HG03354 (cell line): ENCODE measurements around the gene KMT2E.
"Not testable (repeated sequence)": the region's sequence is repeated elsewhere in the genome, so short reads cannot be mapped to it uniquely, and the experiment has no call there.

Source experiments
- ATAC-seq: cut with Tn5 transposase; IDR thresholded peaks from one replicate; pipeline ENCODE4 v1.9.1; 2021; ENCODE audit warnings: mild to moderate bottlenecking; ENCODE audit not compliant: unreplicated experiment, poor library complexity, severe bottlenecking

KMT2E gene

DNA sequence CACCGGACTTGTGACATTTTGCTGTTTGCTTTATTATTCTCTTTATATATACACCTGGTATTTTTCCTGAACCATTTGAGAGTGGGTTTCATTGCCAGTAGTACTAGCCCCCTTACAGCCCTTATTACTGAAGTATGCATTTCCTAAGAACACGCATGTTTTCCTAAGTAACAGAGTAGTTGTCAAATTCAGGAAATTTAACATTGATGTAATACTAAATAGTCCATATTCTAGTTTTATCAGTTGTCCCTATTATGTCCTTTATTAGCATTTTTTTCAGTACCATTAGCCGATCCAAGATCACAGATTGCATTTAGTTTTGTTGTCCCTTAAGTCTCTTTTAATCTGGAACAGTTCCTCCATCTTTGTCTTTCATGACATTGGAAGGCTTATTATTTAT is 8.0 kb downstream of the KMT2E start:
- ATAC-seq = no peak

DNA sequence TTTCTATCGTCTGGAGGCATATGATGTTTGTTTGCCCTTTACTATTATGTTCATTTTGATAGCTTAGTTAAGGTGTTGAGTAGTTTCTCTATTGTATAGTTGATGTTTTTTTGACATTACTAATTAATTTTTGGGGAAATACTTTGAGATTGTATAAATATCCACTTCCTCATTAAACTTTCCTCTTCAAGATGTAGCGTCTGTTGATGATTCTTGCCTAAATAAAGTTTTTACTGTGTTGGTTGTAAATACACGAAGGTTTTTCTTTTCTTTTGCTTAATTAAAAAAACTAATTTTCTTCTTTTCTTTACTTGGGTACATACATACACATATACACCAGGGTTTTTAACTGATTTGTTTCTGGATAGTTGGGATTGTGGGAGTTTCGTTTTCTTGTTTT is 8.5 kb downstream of the KMT2E start:
- ATAC-seq = no peak

DNA sequence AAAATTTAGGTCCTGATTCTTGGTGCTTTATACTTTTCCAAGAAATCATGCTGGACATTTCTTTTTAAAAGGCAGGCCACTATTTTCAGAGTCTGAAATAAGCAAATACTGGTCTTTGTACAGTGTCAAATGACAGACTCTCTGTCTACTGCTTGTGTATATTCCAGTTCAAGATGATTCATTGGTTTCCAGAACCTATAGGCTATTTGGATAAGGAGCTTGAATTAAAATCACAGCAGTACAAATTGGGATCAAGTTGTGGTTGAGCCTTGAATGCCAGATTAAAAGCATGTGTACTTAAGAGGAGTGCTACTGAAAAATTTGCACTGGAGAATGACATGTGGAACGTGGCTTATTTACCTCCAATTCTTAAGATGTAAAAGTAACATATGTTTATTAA is 10.7 kb downstream of the KMT2E start:
- no peak for ATAC-seq

DNA sequence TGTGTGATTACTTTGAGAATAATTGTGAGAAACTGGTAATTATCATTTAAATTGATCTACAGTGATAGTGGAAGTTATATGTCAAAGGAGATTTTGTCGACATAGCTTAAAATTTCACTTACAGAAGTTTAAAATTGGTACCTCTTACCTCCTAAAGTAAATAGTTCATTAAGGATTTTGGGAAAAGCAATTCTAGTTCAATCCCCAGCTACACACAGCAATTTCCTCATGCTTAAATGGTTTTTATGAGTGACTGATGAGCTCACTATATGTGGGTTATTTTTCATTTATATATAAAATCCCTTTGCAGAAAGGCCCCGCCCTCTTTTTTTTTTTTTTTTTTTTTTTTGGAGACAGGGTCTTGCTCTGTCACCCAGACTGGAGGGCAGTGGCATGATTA is 12.7 kb downstream of the KMT2E start:
- ATAC-seq = no peak

DNA sequence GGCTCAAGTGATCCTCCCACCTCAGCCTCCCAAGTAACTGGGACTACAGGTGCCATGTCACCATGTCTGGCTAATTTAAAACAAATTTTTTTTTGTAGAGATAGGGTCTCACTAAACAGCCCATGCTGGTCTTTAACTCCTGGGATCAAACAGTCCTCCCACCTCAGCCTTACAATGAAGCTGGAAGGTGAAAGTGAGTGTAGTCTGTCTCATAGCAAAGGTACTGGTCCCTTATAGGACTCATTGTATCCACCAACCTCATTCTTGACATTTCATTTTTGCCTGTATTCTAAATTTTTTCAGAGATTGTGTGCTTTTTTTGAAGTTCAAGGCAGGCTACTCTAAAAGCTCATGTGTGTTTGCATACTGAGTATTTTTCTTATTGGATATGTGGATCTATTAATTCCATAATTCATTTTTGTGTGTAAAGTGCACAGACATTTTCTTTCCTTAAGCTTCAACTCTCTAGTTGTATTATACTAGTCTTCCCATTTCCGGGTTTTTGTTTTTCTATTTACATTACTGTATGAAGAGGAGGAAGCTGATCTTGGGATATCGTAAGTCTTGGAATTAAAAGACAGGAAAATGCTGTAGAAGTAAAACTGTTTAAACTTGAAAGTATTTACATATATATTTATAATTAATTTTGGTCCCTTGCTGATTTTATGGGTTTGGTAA is 13.3 kb downstream of the KMT2E start:
- ATAC-seq = no peak

DNA sequence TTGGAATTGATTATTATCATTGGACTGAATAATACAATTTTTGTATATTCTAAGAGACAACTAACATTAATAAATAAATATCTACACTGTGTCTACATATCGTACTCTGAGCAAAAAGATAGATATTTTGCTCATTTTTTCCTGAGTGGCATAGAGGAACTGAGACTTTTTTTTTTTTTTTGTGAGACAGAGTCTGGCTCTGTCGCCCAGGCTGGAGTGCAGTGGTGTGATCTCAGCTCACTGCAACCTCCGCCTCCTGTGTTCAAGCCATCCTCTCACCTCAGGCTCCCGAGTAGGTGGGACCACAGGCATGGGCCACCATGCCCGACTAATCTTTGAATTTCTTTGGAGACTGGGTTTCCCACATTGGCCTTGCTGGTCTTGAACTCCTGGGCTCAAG is 14.0 kb downstream of the KMT2E start:
- ATAC-seq = no peak

DNA sequence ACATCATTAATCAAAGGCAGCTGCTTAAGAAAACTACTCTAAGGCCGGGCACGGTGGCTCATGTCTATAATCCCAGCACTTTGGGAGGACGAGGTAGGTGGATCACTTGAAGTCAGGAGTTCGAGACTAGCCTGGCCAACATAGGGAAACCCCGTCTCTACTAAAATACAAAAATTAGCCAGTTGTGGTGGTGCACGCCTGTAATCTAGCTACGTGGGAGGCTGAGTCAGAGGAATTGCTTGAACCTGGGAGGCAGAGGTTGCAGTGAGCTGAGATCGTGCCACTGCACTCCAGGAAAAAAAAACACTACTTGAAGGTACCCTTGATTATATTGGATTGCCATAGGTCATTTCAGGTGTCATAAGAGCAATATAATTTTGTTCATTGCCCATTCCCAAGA is 14.9 kb downstream of the KMT2E start:
- ATAC-seq = not testable (repeated sequence)

DNA sequence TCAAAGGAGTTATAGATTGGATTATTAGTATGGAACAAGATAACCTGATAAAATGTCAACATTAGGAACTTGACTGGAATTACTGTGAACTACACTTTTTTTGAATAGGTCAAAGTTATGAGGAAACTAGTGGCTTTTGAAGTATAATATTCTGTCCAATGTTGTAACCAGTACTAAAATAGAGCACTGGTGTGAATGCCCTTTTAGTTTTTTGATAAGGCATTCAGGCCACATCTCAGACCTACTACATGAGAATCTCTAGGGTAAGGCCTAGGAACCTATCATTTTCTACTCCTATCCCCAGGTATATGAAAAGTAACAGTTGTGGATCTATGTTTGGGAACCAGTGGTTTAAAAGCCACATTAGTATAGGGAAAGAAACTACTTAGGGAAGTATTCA is 16.4 kb downstream of the KMT2E start:
- no peak for ATAC-seq

DNA sequence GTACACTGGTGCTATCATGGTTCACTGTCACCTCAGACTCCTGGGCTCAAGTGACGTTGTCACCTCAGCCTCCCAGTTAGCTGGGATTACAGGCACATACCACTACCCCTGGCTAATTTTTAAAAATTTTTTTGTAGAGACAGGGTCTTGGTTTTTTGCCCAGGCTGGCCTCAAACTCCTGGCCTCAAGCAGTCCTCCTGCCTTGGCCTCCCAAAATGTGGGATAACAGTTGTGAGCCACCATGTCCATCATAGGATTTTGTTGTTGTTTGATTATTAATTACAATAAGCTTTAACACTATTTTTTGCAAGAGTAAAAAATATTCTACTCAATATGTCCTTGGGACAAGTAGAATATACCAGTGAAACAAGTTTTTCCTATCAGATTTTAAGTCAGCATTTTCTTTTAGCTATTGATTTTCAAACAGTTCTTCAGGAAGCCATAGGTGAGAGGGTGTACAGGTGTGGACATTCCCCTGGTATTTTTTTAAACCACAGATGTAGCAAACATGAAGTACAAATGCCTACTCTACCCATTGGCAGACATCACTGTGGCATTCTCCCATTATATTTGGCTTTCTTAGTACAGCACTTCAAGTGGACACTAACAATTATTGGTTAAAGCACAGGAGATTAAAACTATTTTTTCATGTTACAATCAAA is 18.7 kb downstream of the KMT2E start:
- no peak for ATAC-seq

DNA sequence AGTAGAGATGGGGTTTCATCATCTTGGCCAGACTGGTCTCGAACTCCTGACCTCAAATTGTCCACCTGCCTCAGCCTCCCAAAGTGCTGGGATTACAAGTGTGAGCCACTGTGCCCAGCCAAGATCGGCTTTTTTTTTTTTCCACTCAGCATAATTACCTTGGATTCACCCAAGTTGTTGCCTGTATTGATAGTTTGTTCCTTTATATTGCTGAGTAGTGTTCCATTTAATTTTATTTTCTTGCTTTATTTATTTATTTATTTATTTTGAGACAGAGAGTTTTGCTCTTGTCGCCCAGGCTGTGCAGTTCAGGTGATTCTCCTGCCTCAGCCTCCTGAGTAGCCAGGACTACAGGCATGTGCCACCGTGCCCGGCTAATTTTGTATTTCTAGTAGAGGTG is 21.3 kb downstream of the KMT2E start:
- ATAC-seq = no peak

DNA sequence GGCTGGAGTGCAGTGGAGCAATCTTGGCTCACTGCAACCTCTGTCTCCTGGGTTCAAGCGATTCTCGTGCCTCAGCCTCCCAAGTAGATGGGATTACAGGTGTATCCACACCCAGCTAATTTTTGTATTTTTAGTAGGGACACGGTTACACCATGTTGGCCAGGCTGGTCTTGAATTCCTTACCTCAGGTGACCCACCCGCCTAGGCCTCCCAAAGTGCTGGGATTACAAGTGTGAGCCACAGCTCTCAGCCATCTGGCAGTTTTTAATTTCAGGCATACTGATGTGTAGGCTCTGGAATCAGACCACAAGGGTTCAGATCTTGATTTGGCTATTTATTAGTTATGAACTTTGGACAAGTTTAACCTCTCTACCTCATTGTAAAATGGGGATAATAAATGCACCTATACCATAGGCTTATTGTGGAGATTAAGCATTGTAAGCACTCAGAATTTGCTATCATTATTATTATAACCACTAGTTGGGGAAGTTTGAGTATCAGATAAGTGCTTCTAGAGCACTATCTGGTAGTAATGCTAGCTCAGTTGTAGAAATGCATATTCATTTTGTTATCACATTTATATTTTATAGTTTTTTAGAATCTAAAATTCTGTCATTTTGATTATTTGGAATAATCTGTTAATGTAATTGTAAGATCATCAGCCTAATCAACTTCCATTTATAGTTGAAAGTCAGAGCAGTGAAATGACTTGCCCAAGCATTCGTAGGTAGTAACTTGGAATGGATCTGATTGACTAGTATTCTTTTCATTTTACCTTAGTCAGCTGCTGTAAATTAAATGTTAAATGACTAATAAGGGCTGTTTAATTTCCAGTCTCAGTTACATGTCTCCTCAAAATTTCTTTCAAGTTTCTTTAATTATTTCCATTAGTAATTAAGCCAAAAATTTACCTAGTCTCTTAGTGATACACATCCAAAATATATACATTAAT is 22.5 kb downstream of the KMT2E start:
- ATAC-seq = no peak

DNA sequence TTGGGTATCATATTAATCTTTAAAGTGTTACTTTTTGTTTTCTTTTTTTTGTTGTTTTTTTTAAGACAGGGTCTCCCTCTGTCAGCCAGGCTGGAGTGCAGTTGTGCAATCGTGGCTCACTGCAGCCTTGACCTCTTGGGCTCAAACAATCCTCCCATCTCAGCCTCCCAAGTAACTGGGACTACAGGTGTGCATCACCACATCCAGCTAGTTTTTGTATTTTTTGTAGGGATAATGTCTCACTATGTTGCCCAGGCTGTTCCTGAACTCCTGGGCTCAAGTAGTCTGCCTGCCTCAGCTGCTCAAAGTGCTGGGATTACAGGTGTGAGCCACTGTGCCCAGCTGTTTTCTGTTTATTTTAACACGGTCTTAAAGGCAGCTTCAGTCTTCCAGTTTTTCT is 23.3 kb downstream of the KMT2E start:
- no peak for ATAC-seq

DNA sequence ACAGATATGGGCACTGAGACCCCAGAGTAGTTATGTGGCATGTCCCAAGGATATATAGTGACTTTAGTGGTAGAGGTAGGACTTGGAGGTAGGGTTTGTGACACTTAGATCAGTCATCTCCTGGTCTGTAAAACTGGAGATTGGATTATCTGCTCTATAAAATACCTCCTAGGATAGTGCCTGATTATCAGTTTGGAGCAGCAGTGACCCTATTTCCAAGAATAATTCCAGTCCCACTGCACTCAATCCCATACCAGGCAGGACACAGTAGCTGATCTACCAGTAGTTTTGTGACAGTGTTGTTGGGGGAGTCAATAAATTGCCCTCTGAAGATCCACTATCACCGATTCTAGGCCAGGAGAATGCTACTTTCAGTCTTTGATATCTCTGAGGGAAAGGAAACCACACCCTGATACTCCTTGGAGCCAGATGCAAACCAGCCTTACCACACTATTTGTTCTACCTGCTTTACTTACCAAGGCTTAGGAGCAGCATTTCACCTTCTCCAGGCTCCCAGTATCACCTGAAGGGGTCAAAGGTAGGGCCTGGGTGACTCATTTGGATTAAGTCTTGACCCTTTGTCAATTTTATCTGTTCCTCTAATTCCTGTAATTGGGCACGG is 30.6 kb downstream of the KMT2E start:
- ATAC-seq = no peak

DNA sequence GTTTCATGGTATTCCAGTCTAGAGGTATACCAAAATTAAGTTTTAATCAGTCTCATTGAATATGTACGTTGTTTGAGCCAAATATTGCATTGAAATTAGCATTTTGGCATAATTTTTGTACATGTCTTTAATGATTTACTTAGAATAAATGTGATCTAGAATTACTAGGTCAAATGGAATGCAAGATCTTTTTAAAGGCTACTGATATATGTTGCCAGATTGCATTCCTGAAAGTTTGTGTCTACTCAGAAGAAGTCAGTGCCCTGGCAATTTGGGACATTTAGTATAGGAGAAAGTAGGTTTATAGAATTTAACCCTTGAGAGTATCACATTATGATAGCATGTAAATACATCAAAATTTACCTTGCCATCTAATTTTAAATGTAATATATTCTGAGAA is 32.4 kb downstream of the KMT2E start:
- no peak for ATAC-seq

DNA sequence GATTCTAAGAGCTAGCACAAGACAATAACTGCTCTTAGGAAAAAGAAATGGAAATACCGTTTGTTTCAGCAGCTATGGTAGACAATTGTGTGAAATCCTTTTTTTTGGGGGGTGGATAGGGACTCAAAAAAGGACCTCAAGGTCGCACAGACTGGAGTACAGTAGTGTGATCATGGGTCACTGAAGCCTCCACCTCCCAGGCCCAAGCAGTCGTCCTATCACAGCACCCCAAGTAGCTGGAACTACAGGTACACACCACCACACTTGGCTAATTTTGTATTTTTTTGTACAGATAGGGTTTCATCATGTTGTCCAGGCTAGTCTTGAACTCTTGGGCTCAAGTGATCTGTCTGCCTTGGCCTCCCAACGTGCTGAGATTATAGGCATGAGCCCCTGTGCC is 33.9 kb downstream of the KMT2E start:
- ATAC-seq = no peak

DNA sequence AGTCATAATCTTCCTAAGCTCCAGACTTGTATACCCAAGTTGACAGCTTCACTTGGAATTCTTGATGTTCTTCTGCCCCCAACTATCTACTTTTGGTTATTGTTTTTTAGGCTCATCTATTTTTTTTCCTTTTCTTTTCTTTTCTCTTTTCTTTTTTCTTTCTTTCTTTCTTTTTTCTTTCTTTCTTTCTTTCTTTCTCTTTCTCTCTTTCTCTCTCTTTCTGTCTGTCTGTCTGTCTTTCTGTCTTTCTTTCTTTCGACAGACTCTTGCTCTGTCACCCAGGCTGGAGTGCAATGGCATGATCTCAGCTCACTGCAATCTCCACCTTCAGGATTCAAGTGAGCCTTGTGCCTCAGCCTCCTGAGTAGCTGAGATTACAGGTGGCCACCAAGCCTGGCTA is 36.5 kb downstream of the KMT2E start:
- ATAC-seq = no peak

DNA sequence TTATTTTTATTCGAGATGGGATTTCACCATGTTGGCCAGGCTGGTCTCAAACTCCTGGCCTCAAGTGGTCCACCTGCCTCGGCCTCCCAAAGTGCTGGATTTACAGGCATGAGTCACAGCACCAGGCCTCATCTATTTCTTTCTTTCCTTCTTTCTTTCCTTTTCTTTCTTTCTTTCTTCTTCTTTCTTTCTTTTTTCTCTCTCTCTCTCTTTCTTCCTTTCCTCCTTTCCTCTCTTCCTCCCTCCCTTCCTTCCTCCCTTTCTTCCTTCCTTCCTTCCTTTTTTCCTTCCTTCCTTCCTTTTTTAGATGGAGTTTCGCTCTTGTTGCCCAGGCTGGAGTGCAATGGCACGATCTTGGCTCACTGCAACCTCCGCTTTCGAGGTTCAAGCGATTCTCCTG is 36.9 kb downstream of the KMT2E start:
- not testable (repeated sequence) for ATAC-seq

DNA sequence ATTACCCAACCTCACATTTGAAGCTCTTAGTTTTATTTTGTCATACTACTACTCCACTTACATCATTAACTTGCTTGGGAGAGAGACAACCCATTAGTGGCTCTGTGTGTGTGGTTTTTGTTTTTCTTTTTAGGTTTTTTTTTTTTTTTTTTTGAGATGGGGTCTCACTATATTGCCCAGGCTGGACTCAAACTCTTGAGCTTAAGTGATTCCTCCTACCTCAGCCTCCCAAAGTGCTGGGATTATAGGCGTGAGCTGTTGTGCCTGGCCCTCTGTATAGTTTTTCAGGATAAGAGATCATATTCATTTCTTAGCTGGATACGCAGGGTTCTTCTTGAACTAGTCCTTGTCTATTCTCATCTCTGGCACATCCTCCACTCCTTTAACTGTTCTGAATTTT is 41.1 kb downstream of the KMT2E start:
- no peak for ATAC-seq

DNA sequence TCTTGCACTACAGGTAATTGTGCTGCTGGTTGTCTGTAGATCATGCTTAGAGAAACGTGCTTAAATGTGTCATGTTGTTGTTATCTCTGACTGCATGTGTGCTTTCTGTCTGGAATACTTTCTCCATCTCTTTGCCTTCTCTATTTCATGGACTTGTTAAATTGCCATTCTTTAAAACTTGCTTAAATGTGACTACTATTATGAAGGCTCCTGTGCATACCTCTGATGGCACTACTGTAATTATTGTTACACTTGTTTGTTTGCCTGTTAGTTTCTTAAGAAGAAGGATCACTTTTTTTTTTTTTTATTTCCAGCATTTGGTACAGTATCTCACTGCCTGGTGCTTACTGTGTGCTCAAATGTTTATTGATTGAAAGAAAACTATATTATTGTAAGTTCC is 41.6 kb downstream of the KMT2E start:
- ATAC-seq = no peak

DNA sequence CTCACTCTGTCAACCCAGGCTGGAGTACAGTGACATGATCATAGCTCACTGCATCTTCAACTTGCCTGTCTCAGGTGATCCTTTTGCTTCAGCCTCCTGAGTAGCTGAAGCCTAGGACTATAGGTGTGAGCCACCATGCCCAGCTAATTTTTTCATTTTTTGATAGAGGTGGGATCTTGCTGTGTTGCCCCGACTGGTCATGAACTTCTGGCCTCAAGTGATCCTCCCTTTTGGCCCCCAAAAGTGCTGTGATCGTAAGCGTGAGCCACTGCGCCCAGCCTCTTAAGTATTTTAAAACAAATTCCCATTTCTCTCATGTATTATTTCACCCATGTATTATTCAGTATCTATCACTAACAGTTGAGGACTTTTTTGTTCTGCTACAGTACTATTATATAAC is 43.5 kb downstream of the KMT2E start:
- ATAC-seq = no peak
